Upper lobe of left lung (tissue), 6 donors: Measurements from ENCODE around the gene RND2. TPM values are rescaled to one million over a fixed set of nuclear protein-coding genes. Genes with fewer than 3 reads are reported as not detected.

Source experiments
- ATAC-seq, 2 donors: fragments of 200-7000 bp; cut with Tn5 transposase; one replicate each; pipeline ENCODE4 v1.9.1; 2022; ENCODE audit warnings: mild to moderate bottlenecking in 2 of 2, moderate library complexity in 2 of 2; ENCODE audit not compliant: low FRiP score in 2 of 2
- DNase-seq, 2 donors: peaks; one replicate each; pipeline ENCODE4 v3.0.0-alpha.2; 2019 to 2020
- H3K27ac ChIP-seq, 4 donors: fragments of 200-600 bp; sonication (generic); one replicate each; pipeline ENCODE4 v1.5.1; 2016 to 2019
- H3K27me3 ChIP-seq, 4 donors: fragments of 200-600 bp; sonication (generic); one replicate each; pipeline ENCODE4 v1.5.1; 2017 to 2019
- H3K36me3 ChIP-seq, 4 donors: fragments of 200-600 bp; sonication (generic); one replicate each; pipeline ENCODE4 v1.5.1; 2016 to 2019
- H3K4me1 ChIP-seq, 4 donors: fragments of 200-600 bp; sonication (generic); one replicate each; pipeline ENCODE4 v1.5.1; 2018 to 2019
- H3K4me3 ChIP-seq, 4 donors: fragments of 200-600 bp; sonication (generic); one replicate each; pipeline ENCODE4 v1.5.1; 2017 to 2019; ENCODE audit warnings: mild to moderate bottlenecking in 2 of 4, moderate library complexity in 1 of 4
- H3K9me3 ChIP-seq, 4 donors: fragments of 200-600 bp; sonication (generic); one replicate each; pipeline ENCODE4 v1.5.1; 2018 to 2019
- EP300 ChIP-seq, 4 donors: sonication (generic); formaldehyde crosslinking; IDR thresholded peaks; one replicate each; pipeline ENCODE4 v1.5.1; 2017; ENCODE audit warnings: antibody characterized with exemption in 4 of 4, control low read depth in 2 of 4
- POLR2A ChIP-seq, 4 donors: fragments of 450-650 bp; IDR thresholded peaks; one replicate each; pipeline ENCODE4 v1.5.1; 2016 to 2017; ENCODE audit warnings: antibody characterized with exemption in 4 of 4, mild to moderate bottlenecking in 2 of 4
- POLR2AphosphoS5 ChIP-seq, 2 donors: sonication (generic); formaldehyde crosslinking; IDR thresholded peaks; one replicate each; pipeline ENCODE4 v1.5.1; 2017; ENCODE audit warnings: antibody characterized with exemption in 2 of 2
- WGBS, 2 donors: methylation state at CpG; one replicate each; pipeline ENCODE4 v1.1.5; 2017 to 2018; 5-methylcytosine and 5-hydroxymethylcytosine counted together
- total RNA-seq, 6 donors: library from RNA; depleted of rRNA in 4 of 6; stranded (reverse); fragments of >200 nt in 4 of 6; gene quantifications; one replicate each; pipeline versions ENCODE4 v1.1.0 to v1.2.1, GENCODE V29; 2016 to 2021
- TF ChIP-seq, protein P1 (sequence below), 6 experiments: fragments of 450-650 bp in 4 of 6; fragments of 200-600 bp in 2 of 6; sonication (generic) in 2 of 6; IDR thresholded peaks; one replicate each; pipeline ENCODE4 v1.5.1; 2016 to 2019; ENCODE audit warnings: antibody characterized with exemption in 6 of 6
- donor health status: DM: no; HTN: no; CAD: no; lungs with moderate emphysema.
- donor health status: DM: no; HTN: yes; CAD: no; lungs with severe emphysema.

The RND2 gene
- total RNA-seq, 6 donors from 2014 or later: 0.15 to 2.0 (median 0.47) TPM; not detected in 2

DNA sequence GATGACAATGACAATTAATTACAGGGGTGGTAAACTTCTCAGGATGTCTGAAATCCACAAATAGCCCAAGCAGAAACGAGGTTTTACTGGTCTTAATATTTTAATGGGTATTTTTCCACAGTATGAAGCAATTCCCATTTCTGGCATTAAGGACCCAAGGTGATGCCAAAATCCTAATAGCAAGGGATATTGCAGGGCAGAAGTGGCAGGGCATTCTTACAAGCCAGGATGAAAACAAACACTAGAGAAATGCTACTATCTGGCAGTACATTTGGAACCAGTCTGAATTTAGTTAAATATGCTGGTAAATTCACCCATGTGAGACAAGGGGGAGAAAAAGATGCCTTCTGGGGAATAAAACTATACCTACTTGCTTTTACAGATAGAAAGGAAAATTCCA is 45.2 kb downstream of the RND2 start:
- no peaks in the 10 kb centered on the region for H3K36me3 ChIP-seq
- no peaks in the 10 kb centered on the region for H3K27me3 ChIP-seq
- no peak overlapping the region for H3K27ac ChIP-seq
- no peak for ATAC-seq
- no peak overlapping the region for H3K4me3 ChIP-seq
- TF ChIP-seq POLR2A (IDR thresholded peaks at IDR 0.05): no peak
- TF ChIP-seq EP300 (IDR thresholded peaks at IDR 0.05): no peak
- TF ChIP-seq, protein P1, sequence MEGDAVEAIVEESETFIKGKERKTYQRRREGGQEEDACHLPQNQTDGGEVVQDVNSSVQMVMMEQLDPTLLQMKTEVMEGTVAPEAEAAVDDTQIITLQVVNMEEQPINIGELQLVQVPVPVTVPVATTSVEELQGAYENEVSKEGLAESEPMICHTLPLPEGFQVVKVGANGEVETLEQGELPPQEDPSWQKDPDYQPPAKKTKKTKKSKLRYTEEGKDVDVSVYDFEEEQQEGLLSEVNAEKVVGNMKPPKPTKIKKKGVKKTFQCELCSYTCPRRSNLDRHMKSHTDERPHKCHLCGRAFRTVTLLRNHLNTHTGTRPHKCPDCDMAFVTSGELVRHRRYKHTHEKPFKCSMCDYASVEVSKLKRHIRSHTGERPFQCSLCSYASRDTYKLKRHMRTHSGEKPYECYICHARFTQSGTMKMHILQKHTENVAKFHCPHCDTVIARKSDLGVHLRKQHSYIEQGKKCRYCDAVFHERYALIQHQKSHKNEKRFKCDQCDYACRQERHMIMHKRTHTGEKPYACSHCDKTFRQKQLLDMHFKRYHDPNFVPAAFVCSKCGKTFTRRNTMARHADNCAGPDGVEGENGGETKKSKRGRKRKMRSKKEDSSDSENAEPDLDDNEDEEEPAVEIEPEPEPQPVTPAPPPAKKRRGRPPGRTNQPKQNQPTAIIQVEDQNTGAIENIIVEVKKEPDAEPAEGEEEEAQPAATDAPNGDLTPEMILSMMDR (IDR thresholded peaks at IDR 0.05): no peak
- TF ChIP-seq POLR2AphosphoS5 (IDR thresholded peaks at IDR 0.05): no peak
- 55 to 83% methylated on average over 1 of the region's 1 CpG for WGBS, 2 donors
- no peaks in the 10 kb centered on the region for H3K9me3 ChIP-seq
- no peaks in the 10 kb centered on the region for H3K4me1 ChIP-seq
- DNase-seq: no peak

DNA sequence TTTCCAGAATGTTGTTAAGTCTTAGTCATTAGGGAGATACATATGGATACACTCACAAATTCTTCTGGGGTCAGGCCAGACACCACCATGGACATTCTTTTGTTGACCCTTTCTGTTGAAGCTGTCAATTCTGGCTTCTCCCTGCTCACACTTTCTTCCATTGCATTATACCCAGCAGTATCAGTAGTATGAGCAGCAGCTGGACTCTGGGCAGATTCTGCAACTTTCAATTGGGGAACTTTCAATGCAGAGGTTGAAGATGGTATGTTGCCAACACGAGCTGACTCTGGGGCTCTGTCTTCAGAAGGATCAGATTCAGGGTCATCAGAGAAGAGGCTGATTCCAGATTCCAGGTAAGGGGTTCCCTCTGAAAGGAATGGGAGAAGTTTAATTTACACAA is 45.8 kb downstream of the RND2 start:
- no peak for DNase-seq
- H3K36me3 ChIP-seq: no peaks in the 10 kb centered on the region
- TF ChIP-seq, protein P1 (IDR thresholded peaks at IDR 0.05): no peak
- TF ChIP-seq POLR2A (IDR thresholded peaks at IDR 0.05) (no peak), POLR2AphosphoS5 (IDR thresholded peaks at IDR 0.05) (no peak), EP300 (IDR thresholded peaks at IDR 0.05) (no peak)
- H3K27ac ChIP-seq: no peak overlapping the region
- H3K4me1 ChIP-seq: no peaks in the 10 kb centered on the region
- ATAC-seq: no peak
- no peaks in the 10 kb centered on the region for H3K27me3 ChIP-seq
- H3K9me3 ChIP-seq: no peaks in the 10 kb centered on the region
- no peak overlapping the region for H3K4me3 ChIP-seq
- 82 to 86% methylated on average over 1 of the region's 1 CpG for WGBS, 2 donors

DNA sequence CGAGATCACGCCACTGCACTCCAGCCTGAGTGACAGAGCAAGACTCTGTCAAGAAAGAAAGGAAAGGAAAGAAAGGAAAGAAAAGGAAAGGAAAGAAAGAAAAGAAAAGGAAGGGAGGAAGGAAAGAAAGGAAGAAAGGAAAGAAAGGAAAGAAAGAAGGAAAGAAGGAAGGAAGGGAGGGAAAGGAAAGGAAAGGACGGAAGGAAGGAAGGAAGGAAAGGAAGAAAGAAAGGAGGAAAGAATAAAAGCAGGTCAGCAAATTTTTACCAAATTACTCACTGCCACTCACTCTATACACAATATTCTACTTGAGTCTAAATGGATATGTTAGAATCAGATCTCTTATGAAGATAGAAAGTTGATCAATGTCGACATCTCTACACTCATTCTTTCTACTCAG is 49.8 kb downstream of the RND2 start:
- ATAC-seq (no peak), DNase-seq (no peak)
- H3K27ac ChIP-seq: no peak overlapping the region
- 94 to 99% methylated on average over 4 of the region's 4 CpGs for WGBS, 2 donors
- no peak for TF ChIP-seq EP300 (IDR thresholded peaks at IDR 0.05)
- TF ChIP-seq POLR2AphosphoS5 (IDR thresholded peaks at IDR 0.05): no peak
- TF ChIP-seq POLR2A (IDR thresholded peaks at IDR 0.05): no peak
- TF ChIP-seq, protein P1 (IDR thresholded peaks at IDR 0.05): no peak
- H3K4me1 ChIP-seq: no peaks in the 10 kb centered on the region
- H3K4me3 ChIP-seq: no peak overlapping the region
- H3K27me3 ChIP-seq: no peaks in the 10 kb centered on the region
- H3K36me3 ChIP-seq: no peaks in the 10 kb centered on the region
- H3K9me3 ChIP-seq: no peaks in the 10 kb centered on the region

DNA sequence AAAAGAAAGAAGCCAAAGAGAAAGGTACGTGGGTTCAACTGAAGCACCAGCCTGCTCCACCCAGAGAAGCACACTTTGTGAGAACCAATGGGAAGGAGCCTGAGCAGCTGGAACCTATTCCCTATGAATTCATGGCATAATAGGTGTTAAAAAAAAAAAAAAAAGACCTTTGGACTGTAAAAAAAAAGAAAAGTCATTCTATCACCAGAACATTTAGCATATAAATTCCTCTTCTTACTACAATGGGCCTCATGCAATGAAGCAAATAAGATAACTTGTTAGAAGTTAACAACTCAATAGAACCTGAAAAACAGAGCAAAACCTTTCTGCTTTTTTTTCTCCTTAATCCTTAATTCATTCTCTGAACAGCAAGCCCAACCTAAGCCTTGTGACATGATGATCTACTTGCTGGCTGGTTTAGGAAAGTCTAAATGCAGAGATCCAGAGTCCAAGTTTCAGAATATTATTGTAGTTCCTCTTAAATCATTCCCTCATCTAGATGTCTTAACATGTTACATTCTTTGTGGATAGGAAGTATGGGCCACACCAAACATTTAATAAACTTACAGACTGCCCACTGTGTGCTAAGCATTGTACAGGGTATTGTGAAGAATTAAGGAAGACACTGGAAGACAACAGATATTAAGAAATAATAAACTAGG is 54.7 kb downstream of the RND2 start:
- Histone ChIP-seq H3K27me3 (no peaks in the 10 kb centered on the region), H3K9me3 (no peaks in the 10 kb centered on the region), H3K4me3 (no peak overlapping the region), H3K36me3 (no peaks in the 10 kb centered on the region), H3K4me1 (no peaks in the 10 kb centered on the region), H3K27ac (no peak overlapping the region)
- ATAC-seq (no peak), DNase-seq (no peak)
- TF ChIP-seq POLR2AphosphoS5 (IDR thresholded peaks at IDR 0.05): no peak
- TF ChIP-seq, protein P1 (IDR thresholded peaks at IDR 0.05): no peak
- no peak for TF ChIP-seq EP300 (IDR thresholded peaks at IDR 0.05)
- no peak for TF ChIP-seq POLR2A (IDR thresholded peaks at IDR 0.05)
- WGBS, 2 donors: 85 to 89% methylated on average over 1 of the region's 1 CpG

Other genes with a start within 250 kb of the RND2 start
- 1 to 10 TPM in 1 of 6 donors, under 1 TPM in 3, not detected in 2; 0.15 to 1.8 (median 0.26) TPM for gene WNK4, start 244.6 kb upstream of the RND2 start, total RNA-seq
- gene COA3, start 226.5 kb upstream of the RND2 start, total RNA-seq: 10 to 100 TPM; 23.3 to 95.3 (median 67.4) TPM
- gene CNTD1, start 226.4 kb upstream of the RND2 start, total RNA-seq: 1 to 10 TPM in 1 of 6 donors, under 1 TPM in 4, not detected in 1; 0.22 to 1.2 (median 0.39) TPM
- 100 to 1,000 TPM in 3 of 6 donors, 10 to 100 TPM in 3; 83.0 to 167 (median 101) TPM for gene BECN1, start 200.9 kb upstream of the RND2 start, total RNA-seq
- gene PSME3, start 191.8 kb upstream of the RND2 start, total RNA-seq: 100 to 1,000 TPM in 1 of 6 donors, 10 to 100 TPM in 5; 67.5 to 102 (median 75.8) TPM
- 1 to 10 TPM; 1.5 to 5.2 (median 2.9) TPM for gene AOC2, start 180.7 kb upstream of the RND2 start, total RNA-seq
- gene AOC3, start 174.0 kb upstream of the RND2 start, total RNA-seq: 100 to 1,000 TPM in 4 of 6 donors, 10 to 100 TPM in 2; 76.9 to 210 (median 111) TPM
- gene G6PC1, start 124.4 kb upstream of the RND2 start, total RNA-seq: not detected
- gene AARSD1, start 60.8 kb upstream of the RND2 start, total RNA-seq: 10 to 100 TPM; 10.9 to 70.2 (median 23.6) TPM
- gene PTGES3L, start 45.2 kb upstream of the RND2 start, total RNA-seq: 1 to 10 TPM in 2 of 6 donors, under 1 TPM in 3, not detected in 1; 0.11 to 7.3 (median 0.76) TPM
- gene RUNDC1, start 44.7 kb upstream of the RND2 start, total RNA-seq: 10 to 100 TPM; 13.6 to 26.2 (median 17.5) TPM
- 1,000 to 10,000 TPM in 2 of 6 donors, 100 to 1,000 TPM in 4; 534 to 1,192 (median 783) TPM for gene RPL27, start 26.8 kb upstream of the RND2 start, total RNA-seq
- 10 to 100 TPM; 17.8 to 69.0 (median 45.4) TPM for gene IFI35, start 18.4 kb upstream of the RND2 start, total RNA-seq
- gene VAT1, start 2.8 kb upstream of the RND2 start, total RNA-seq: 100 to 1,000 TPM; 122 to 343 (median 222) TPM
- 10 to 100 TPM in 3 of 6 donors, 1 to 10 TPM in 3; 4.3 to 15.7 (median 8.0) TPM for gene BRCA1, start 100.1 kb downstream of the RND2 start, total RNA-seq
- gene NBR1, start 146.0 kb downstream of the RND2 start, total RNA-seq: 10 to 100 TPM; 52.4 to 95.5 (median 76.5) TPM
- gene TMEM106A, start 186.6 kb downstream of the RND2 start, total RNA-seq: 10 to 100 TPM in 4 of 6 donors, 1 to 10 TPM in 2; 5.8 to 68.1 (median 16.9) TPM
- 1 to 10 TPM in 1 of 6 donors, not detected in 5; 8.4 TPM for gene CCDC200, start 203.4 kb downstream of the RND2 start, total RNA-seq
- gene RNU2-1, start 208.7 kb downstream of the RND2 start, total RNA-seq: 1,000 to 10,000 TPM in 2 of 6 donors, not detected in 4; 5,003 to 8,653 TPM